HG02610 (cell line): Measurements from ENCODE around the gene PDGFRA.
"Not testable (repeated sequence)": the region's sequence is repeated elsewhere in the genome, so short reads cannot be mapped to it uniquely, and the experiment has no call there.

Experiments used
- ATAC-seq: cut with Tn5 transposase; IDR thresholded peaks from one replicate; pipeline ENCODE4 v1.9.1; 2021; ENCODE audit warnings: mild to moderate bottlenecking, moderate library complexity; ENCODE audit not compliant: unreplicated experiment

Gene PDGFRA

DNA sequence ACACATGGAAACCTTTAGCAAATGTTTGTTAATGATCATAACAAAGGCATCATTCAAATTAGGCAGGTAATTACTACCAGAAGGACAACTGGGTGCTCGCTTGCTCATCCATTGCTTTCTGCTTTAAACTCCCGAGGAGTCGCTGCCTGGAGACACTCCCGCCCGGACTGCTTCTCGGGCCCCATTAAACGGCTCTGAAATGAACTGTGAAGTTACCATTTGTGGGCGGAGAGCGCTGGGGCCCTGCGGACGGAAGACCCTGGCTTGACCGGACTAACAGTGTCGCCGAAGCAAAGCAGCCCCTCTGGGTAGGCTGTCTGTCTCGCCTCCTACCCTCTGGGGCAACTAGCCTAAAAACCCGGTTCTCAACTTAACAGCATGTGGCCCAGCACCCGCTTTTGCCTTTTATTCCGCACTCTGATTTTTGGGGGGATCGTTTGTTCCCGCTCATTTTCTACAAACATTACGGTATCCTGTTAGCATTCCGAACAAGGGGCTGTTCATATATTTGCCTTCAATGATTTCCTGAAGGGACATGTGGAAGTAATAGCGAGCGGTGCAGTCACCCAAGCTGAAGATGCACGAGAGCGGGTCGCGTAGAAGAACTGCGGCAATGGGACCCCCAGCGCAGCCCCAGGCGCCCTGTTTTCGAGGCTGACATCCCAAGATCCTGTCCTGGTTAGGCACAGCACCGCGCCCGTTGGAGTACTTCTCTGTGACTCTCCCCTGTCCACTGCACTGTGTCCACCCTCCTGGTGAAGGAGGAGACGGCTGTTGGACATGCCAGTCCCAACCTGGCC, 1.6 kb upstream of the PDGFRA start:
- ATAC-seq: no peak

DNA sequence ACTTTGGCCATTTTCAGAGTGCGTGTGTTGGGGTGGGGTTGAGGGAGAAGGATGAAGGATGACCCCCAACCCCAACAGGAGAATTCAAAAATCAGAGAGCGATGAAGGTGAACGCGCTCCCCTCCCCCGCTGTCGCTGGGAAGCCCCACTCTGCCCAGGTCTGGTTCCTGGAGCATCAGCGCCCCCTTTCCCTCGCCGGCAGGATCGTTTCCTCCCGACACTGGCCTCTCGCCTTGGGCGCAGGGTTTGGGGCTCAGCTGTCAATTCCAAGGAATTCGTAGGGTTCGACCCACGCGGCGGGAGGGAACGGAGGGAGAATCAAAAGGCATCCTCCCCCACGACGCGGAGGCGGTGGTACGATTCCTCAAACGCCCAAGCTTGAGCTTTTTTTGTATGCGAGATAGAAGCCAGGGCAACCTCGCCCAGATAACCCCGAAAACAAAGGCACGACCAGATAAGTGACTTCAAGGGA, 1.0 kb upstream of the PDGFRA start:
- ATAC-seq: peak; percentile 43

DNA sequence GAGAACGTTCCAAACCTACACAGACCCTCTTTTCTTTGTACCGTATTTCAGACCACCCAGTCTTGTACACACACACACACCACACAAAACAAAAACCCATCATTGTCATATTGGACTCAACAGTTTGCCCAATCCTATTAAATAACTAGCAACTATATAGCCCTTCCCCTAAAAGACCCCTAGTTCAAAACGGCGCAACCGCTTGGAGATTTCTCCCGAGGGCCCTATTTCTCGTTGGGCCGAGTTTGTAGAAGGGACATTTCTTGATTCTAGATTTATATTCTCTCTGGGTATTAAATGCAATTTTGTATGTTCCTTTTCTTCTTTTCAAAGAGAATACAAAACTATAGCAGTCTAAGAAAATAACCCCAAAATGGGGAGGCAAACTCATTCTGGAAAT, 547 bp upstream of the PDGFRA start:
- no peak for ATAC-seq

DNA sequence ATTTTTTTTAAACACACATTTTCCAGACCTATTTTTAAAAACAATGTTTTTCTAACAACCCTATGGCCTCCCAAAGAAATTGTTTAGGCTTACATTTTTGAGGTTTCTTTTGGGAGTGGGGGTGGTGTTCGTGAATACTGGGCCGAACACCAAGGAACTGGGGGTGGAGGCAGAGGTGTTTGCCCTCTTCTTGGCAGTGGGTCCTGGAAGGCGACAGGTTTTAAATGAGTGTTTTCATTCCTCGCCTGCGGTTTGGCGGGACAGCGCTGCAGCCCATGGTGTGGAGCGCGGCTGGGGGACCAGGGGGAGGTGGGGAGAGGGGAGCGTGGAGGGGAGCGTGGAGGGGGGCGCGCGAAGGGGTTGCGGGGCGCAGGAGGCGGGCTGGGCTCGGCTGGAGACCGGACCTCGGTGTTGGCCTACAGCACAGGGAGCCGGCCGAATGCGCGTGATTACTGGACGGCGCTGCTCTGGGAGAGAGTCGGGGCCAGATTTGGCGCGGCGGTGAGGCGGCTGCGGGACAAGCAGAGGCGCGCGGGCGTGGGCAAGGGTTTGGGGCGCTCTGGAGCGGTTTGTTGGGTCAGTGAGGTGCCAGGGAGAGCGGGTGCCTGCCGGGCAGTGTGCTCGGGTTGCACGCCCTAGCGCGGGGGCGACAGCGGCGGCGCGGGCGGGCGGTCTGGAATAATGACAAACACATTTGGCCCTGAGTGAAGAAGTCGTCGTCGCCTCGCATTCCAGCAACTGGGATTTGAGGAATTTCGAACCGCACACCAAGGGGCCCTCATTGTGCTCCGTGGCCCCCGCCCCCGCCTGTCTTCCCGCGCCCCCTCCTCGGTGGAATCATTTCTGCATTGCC, 764 bp downstream of the PDGFRA start:
- no peak for ATAC-seq

DNA sequence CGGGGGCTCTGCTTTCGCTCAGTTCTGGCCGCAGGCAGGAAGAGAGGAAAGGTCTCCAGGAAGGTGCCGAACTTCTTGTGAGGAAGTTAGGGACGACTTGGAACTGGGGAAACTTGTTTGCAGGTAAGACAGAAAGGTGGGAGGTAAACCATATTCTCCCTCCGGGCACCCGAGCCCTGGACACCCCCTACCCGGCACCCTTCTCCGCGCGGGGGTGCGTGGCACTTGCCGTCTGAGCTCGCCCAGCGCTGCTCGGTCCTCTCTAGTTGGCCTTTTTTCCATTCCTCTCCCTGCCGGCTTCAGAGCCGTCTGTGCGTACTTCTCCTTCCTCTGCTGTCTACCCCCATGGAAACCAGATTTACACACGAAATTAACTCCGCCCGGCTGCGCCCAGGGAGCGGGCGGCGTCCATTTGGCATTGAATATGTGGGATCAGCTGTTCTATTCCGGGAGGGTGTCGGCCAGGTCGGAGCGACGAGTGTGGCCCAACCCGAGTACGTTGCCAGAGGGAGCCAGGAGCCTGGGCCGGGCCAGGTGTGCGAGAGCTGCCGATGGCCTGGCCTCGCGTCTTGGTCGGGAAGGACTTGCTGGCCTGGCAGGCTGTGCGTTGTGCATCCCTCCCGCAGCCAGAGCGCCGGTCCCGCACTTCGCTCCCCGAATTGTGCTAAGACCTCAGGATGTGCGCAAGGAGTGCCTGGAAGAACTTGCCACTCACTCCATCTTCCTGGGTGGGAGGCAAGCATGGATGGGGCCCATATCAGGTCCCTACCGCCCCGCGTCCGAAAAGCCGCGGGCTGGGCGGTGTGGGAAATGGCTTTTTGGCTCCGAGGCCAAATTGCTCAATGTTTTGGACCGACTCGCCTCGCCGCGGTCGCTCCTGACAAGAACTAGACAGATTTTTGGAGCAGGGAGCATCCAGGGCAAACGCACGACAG, 1.7 kb downstream of the PDGFRA start:
- no peak for ATAC-seq

DNA sequence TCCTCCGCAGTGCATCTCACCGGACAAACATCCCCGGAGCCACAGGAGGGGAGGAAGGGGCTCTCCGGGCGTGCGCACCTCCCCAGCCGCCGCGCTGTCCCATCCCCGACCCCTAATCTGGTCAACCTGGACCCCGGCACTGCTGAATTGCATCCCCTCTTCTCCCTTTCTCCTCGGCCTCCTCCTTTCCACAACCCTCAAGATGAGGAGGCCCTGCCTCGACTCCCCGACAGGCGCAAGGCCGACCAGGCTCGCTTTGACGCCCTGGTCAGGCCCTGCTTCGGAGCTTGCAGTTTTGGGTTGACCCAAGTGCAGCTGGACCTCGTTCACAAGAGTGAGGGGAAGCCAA, 2.3 kb downstream of the PDGFRA start:
- ATAC-seq: no peak

DNA sequence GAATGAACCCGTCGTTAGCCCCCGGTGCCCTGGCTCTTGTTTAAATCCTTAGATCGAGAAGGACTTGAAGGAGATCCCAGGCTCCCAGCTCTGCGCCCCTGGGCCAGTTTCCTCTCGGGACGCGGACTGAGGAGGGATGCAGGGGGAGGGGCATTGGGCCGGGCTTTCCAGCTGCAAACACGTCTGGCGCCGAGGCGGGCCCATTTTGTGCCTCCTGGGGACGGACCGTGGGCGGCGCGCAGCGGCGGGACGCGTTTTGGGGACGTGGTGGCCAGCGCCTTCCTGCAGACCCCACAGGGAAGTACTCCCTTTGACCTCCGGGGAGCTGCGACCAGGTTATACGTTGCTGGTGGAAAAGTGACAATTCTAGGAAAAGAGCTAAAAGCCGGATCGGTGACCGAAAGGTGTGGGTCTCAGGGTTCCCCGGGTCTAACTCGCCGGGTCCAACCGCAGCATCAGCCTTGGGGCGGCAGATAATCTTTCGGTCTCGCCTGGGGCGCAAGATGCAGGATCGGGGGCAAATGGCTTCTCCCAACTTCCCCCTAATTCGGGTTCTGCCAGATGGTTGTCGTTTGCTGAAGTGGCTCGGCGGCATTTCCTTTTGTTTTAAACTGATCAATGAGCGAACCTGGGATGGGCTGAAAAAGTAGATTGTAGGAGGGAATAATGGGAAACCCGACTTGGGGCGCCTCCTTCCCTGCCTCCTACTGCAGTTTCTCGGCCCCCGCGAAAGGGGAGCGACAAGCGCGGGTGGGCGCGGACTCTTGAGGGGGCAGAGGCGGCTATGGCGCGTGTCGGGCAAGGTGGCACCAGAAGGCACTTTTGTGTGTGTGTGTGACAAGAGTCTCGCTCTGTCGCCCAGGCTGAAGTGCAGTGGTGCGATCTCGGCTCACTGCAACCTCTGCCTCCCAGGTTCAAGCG, 2.9 kb downstream of the PDGFRA start:
- ATAC-seq: no peak

DNA sequence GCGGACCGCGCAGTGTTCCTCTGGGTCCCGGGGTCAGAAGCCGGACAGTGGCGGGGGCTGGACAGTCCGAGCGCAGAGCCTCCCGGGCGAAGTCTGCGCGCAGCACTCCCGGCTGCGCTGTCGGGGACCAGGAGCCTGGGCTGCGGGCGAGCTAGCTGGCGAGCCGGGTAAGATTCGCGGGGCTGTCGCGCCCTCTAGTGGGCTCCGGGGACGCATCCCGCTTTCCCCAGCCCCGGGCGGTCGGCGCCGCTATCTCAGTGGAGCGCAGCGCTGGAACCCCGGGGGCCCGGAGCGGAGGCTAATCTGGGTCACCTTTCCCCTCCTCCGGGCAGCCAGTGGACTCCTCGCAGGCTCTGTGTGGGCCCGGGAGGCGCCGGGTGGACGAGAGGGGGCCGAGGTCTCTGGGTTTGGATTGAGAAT, 4.2 kb downstream of the PDGFRA start:
- ATAC-seq: peak; percentile 94

DNA sequence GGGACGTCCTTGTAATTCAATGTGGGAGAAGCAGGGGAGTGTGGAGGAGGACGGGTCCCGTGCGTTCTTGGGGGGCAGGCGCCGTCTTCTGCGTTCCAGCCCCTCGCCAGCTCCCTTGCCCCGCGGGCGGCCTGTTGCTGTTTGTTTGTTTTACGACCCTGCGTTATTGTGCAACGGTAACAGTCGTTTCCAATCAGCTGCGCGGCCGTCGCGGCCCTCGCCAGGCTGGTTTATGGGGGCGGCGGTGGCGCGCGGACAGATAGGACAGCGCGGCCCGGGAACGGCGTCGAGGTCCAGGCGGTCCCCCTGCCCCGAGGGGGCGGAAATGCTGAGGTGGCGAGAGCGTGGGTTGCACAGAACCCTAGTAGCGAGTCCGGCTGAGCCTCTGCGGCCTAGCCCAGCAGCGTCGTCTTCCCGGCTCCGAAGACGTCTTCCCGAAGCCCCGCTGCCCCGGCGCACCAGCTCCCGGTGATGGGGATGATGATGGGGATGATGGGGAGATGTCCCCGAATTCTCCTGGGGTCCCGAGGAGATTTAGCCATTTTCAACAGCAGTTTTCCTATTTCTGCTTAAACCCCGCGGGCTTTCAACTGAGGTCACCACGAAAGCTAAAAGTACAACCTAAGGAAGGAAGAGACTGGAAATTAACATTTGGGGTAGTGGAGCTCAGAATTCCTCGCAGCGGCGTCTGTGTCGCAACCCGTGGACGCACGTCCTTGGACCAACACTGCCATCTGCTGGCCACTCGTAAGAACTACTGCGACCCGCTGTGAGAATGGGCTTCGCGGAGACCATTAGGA, 4.8 kb downstream of the PDGFRA start:
- ATAC-seq: peak; percentile 45

DNA sequence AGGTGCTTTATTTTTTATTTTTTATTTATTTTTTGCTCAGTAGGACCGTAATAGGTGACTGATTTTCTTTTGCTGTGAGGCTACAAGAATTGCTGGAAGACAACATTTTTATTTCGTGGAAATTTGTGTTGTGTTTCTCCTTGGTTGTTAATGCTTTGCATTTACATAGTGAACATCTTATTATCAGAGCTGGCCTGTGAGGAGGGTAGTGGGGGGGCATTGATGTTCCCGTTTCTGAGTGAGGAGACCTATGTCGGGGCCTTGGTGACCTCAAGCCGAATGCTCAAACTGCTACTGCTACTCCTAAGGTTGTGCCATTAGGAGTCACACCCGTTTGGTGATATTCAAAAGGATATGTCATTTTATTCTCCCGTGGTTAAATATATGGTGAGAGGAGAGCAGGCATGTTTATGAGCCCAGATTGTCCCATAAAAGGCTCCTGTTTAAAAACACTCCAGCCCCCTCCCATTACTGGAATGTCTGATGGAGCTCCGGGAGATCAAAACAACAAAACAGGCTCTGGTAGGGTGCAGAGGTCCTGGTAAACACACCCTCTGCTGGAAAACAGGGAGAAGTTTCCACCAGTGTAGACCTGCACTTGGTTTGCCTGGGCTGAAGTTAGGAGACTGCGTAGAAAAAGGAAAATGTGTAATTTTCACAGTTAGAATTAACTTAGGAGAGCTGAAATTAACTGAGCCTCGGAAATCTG, 5.6 kb downstream of the PDGFRA start:
- ATAC-seq: no peak

DNA sequence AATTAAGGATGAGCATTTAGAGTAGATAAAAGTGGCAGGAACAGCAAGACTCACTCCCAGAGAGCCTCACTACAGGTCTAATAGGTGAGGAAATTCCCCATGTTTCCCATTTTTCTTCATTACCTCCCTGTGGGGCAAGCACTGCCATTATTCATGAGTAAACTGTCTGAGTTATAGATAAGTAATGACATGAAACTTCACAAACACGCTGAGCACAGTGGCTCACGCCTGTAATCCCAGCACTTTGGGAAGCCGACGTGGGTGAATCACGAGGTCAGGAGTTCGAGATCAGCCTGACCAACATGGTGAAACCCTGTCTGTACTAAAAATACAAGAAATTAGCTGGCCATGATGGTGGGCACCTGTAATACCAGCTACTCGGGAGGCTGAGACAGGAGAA, 7.2 kb downstream of the PDGFRA start:
- not testable (repeated sequence) for ATAC-seq

DNA sequence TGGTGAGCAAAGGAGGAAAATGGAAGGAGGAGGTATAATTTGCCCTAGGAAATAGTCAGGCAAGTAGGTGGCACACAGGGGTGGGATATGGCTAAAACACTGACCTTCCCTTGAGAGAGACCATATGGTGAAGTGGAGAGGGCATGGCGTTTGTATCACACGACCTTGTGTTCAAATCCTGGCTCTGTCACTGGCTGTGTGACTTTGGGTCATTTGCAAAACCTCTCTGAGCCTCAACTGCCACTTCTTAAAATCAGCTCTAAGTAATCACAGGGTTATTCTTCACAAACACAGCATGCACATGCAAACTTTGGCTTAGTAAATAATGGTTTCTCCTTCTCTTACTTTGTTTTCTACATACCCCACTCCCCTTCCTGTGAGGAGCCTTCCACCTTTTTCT, 8.7 kb downstream of the PDGFRA start:
- no peak for ATAC-seq

DNA sequence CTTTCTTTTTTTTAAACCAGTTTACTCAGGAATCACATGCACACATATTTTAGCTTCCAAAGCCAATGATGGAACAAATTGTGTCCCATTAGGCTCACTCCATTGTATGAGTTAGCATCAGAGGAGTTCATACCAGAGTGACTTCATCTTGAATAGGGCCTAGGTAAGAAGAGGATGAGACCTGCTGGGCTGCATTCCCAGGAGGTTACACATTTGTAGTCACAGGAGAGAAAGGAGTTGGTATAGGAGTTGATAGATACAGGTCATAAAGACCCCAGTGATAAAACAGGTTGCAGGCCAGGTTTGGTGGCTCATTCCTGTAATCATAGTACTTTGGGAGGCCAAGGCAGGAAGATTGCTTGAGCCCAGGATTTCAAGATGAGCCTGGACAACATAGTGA, 9.3 kb downstream of the PDGFRA start:
- ATAC-seq: no peak

DNA sequence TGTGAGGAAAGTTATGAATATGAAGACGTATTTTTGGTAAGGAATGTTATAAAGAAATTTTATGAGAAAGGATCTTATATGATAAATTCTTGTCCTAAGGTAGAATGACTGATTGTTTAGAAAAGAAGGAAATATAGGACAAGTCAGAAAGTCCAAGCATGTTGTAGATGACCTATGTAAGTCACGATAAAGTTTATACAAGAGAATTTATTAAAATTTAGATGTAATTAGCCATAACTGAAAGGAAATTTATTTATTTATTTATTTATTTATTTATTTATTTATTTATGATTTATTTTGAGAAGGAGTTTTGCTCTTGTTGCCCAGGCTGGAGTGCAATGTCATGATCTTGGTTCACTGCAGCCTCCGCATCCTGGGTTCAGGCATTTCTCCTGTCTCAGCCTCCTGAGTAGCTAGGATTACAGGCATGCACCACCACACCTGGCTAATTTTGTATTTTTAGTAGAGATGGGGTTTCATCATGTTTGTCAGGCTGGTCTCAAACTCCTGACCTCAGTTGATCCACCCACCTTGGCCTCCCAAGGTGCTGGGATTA, 12.3 kb downstream of the PDGFRA start:
- not testable (repeated sequence) for ATAC-seq

DNA sequence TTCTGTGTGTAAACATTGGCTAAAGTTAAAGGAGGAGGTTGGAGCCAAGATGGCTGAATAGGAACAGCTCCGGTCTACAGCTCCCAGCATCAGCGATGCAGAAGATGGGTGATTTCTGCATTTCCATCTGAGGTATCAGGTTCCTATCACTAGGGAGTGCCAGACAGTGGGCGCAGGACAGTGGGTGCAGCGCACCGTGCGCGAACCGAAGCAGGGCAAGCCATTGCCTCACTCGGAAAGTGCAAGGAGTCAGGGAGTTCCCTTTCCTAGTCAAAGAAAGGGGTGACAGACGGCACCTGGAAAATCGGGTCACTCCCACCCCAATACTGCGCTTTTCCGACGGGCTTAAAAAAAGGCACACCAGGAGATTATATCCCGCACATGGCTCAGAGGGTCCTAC, 14.4 kb downstream of the PDGFRA start:
- not testable (repeated sequence) for ATAC-seq

DNA sequence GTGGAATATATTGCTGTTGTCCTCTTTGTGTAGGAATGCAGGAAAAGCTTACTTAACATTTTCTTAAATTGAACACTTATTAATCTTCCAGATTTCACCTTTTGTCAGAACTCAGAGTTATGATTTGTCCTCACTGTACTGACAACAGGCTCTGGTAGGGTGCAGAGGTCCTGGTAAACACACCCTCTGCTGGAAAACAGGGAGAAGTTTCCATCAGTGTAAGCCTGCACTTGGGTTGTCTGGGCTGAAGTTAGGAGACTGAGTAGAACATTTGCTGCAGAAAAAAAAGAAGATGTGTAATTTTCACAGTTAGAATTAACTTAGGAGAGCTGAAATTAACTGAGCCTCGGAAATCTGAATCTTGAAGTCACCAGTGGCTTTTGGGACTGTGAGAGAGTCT, 23.2 kb downstream of the PDGFRA start:
- ATAC-seq: not testable (repeated sequence)

DNA sequence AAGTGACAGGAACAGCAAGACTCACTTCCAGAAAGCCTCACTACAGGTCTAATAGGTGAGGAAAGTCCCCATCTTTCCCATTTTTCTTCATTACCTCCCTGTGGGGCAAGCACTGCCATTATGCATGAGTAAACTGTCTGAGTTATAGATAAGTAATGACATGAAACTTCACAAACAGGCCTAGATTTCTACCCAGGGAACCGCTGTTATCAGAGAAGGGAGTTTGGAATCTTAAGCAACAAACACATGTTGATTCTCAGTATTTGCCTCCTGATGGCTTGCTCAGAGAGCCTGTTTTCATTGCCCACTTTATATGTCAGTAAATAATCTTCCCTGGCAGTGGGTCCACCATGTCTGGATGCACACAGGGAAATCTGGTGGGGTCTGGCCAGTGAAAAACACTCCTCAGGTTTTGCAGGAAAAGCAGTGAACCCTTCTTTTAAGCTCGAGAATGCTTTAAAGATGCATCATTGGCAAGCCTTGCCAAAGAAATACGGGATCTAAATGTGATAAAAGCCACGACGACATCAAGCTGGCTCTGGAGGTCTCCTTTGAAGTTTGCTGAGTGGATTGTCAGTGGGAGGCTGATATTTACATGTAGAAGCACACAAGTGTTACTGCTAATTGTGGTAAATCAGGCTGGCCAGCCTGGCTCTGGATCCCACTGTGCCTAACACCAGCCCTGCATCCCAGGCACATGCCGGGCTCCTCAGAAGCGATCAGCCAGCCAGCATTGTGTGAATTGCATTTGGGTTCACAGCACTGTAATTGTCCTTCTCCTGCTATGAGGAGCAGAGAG, 25.2 kb downstream of the PDGFRA start:
- no peak for ATAC-seq

DNA sequence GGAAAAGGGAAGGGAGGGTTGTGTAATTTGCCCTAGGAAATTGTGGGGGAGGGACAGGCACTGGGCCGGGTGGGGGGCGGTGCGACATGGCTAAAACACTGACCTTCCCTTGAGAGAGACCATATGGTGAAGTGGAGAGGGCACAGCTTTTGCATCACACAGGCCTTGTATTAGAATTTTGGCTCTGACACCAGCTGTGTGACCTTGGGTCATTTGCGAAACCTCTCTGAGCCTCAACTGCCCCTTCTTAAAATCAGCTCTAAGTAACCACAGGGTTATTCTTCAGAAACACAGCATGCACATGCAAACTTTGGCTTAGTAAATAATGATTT, 25.8 kb downstream of the PDGFRA start:
- ATAC-seq: no peak
